CD14-positive monocyte (primary cell): ENCODE results near the gene ARFGAP1. TPM values are rescaled to one million over a fixed set of nuclear protein-coding genes. Genes with fewer than 3 reads are reported as not detected.
"Not testable (repeated sequence)": the region's sequence is repeated elsewhere in the genome, so short reads cannot be mapped to it uniquely, and the experiment has no call there.

ENCODE experiments used
- DNase-seq, 3 donors: peaks; one replicate each; pipeline ENCODE4 v3.0.0-alpha.2; 2011 to 2022
- H2AFZ ChIP-seq: 2 replicates; pipeline ENCODE4 v1.6.0; 2012; ENCODE audit warnings: mild to moderate bottlenecking, low read depth, low read length, inconsistent platforms; ENCODE audit not compliant: insufficient read depth, poor library complexity, severe bottlenecking
- H3K27ac ChIP-seq, 2 donors: 1 replicate in 1 of 2; 2 replicates in 1 of 2; pipeline ENCODE4 v1.5.1; 2012 to 2013; ENCODE audit warnings: low read length in 2 of 2, control low read depth in 1 of 2, inconsistent platforms in 1 of 2, low read depth in 1 of 2, mild to moderate bottlenecking in 1 of 2
- H3K27me3 ChIP-seq, 2 donors: one replicate each; pipeline versions ENCODE4 v1.6.0 to v1.6.1; 2011 to 2013; ENCODE audit warnings: low read length in 2 of 2; ENCODE audit not compliant: control insufficient read depth in 2 of 2, insufficient read depth in 2 of 2
- H3K36me3 ChIP-seq, 2 donors: replicated peaks in 1 of 2; 1 replicate in 1 of 2; 2 replicates in 1 of 2; pipeline versions ENCODE4 v1.5.1 to v1.6.1; 2012 to 2013; ENCODE audit warnings: low read length in 2 of 2, control low read depth in 1 of 2, inconsistent platforms in 1 of 2, mild to moderate bottlenecking in 1 of 2; ENCODE audit not compliant: insufficient read depth in 2 of 2, control insufficient read depth in 1 of 2
- H3K4me1 ChIP-seq, 2 donors: 1 replicate in 1 of 2; 2 replicates in 1 of 2; pipeline versions ENCODE4 v1.5.1 to v1.6.1; 2012 to 2013; ENCODE audit warnings: low read length in 2 of 2, control low read depth in 1 of 2, inconsistent platforms in 1 of 2, mild to moderate bottlenecking in 1 of 2, moderate library complexity in 1 of 2; ENCODE audit not compliant: insufficient read depth in 2 of 2, control insufficient read depth in 1 of 2
- H3K4me2 ChIP-seq: replicated peaks from 2 replicates; pipeline ENCODE3; 2012; ENCODE audit warnings: low read length, moderate library complexity, mild to moderate bottlenecking; ENCODE audit not compliant: poor library complexity, severe bottlenecking; ENCODE audit errors: extremely low read depth
- H3K4me3 ChIP-seq, 3 experiments: fragments of 200-600 bp in 1 of 3; sonication (generic) in 1 of 3; replicated peaks in 1 of 3; 1 replicate in 2 of 3; 2 replicates in 1 of 3; pipeline ENCODE4 v1.5.1; 2011 to 2013; ENCODE audit warnings: low read length in 3 of 3, mild to moderate bottlenecking in 3 of 3, control low read depth in 2 of 3, low read depth in 2 of 3, inconsistent platforms in 1 of 3, moderate library complexity in 1 of 3
- H3K79me2 ChIP-seq: 2 replicates; pipeline ENCODE4 v1.6.0; 2012; ENCODE audit warnings: mild to moderate bottlenecking, control low read depth, inconsistent platforms, low read length, moderate library complexity; ENCODE audit not compliant: insufficient read depth
- H3K9ac ChIP-seq: 2 replicates; pipeline ENCODE4 v1.6.0; 2017; ENCODE audit warnings: low read length, mild to moderate bottlenecking; ENCODE audit not compliant: insufficient read depth, poor library complexity, severe bottlenecking
- H3K9me3 ChIP-seq, 2 donors: replicated peaks in 1 of 2; 1 replicate in 1 of 2; 2 replicates in 1 of 2; pipeline versions ENCODE4 v1.5.1 to v1.6.1; 2012 to 2013; ENCODE audit warnings: low read length in 2 of 2, control low read depth in 1 of 2; ENCODE audit not compliant: control insufficient read depth in 1 of 2, insufficient read depth in 1 of 2
- H4K20me1 ChIP-seq: 2 replicates; pipeline ENCODE4 v1.6.0; 2012; ENCODE audit warnings: mild to moderate bottlenecking, low read length, control low read depth, moderate library complexity; ENCODE audit not compliant: insufficient read depth
- H3K27ac Mint-ChIP-seq, 7 donors: one replicate each; pipeline ENCODE4 v1.8.0; 2020; ENCODE audit warnings: mild to moderate bottlenecking in 7 of 7, mixed read lengths in 7 of 7, moderate library complexity in 6 of 7, inconsistent platforms in 2 of 7
- H3K27me3 Mint-ChIP-seq, 3 donors: one replicate each; pipeline ENCODE4 v1.8.0; 2021 to 2022; ENCODE audit warnings: low read depth in 3 of 3, mild to moderate bottlenecking in 3 of 3, mixed read lengths in 3 of 3, moderate library complexity in 3 of 3, inconsistent platforms in 1 of 3
- H3K36me3 Mint-ChIP-seq, 2 donors: one replicate each; pipeline ENCODE4 v1.8.0; 2020; ENCODE audit warnings: mixed read lengths in 2 of 2, inconsistent platforms in 1 of 2, mild to moderate bottlenecking in 1 of 2
- H3K4me1 Mint-ChIP-seq: one replicate; pipeline ENCODE4 v1.8.0; 2020; ENCODE audit warnings: mild to moderate bottlenecking, mixed read lengths
- H3K4me3 Mint-ChIP-seq, 2 donors: one replicate each; pipeline ENCODE4 v1.8.0; 2020; ENCODE audit warnings: mild to moderate bottlenecking in 2 of 2, mixed read lengths in 2 of 2, moderate library complexity in 1 of 2
- H3K9me3 Mint-ChIP-seq, 7 donors: one replicate each; pipeline ENCODE4 v1.8.0; 2020 to 2022; ENCODE audit warnings: mixed read lengths in 7 of 7, mild to moderate bottlenecking in 6 of 7, moderate library complexity in 6 of 7, inconsistent platforms in 2 of 7
- CTCF ChIP-seq: fragments of 200-600 bp; IDR thresholded peaks from one replicate; pipeline ENCODE4 v1.8.0; 2022; ENCODE audit warnings: antibody characterized with exemption, mild to moderate bottlenecking
- whole genome bisulfite sequencing: methylation state at CpG from one replicate; pipeline ENCODE4 v1.1.5; 2013; ENCODE audit warnings: missing lambda C conversion rate; ENCODE audit not compliant: insufficient coverage; 5-methylcytosine and 5-hydroxymethylcytosine counted together
- intact Hi-C, 2 donors: fragments of 100-400 bp; cut with micrococcal nuclease; formaldehyde crosslinking; loops; one replicate each; pipeline versions ENCODE4 v1.15.0 to v1.15.1; 2023
- polyA plus RNA-seq, 3 donors: library from polyadenylated mRNA; depleted of rRNA in 1 of 3; unstranded in 2 of 3; stranded (reverse) in 1 of 3; fragments of 300-500 nt in 2 of 3; fragments of >200 nt in 1 of 3; fragmentation: Illumina TruSeq in 2 of 3; gene quantifications; 1 replicate in 2 of 3; 2 replicates in 1 of 3; pipeline ENCODE4 v1.2.3, GENCODE V29; 2012 to 2021

Gene ARFGAP1
- polyA plus RNA-seq, 3 donors = 11.2 to 99.8 (median 14.1) TPM

GRCh38 chr20:63249891-63250290 lies 22.7 kb upstream of the ARFGAP1 start:
- Histone ChIP-seq H3K4me2 (no peak overlapping the region), H3K36me3 (no peaks in the 10 kb centered on the region), H2AFZ (no peak overlapping the region), H3K4me1 (no peaks in the 10 kb centered on the region), H3K9me3 (peaks cover 0 to 9% of the 10 kb centered on the region in 2 donors), H3K27me3 (peaks cover 11 to 43% of the 10 kb centered on the region in 2 donors), H3K4me3 (no peak overlapping the region), H3K9ac (no peak overlapping the region), H4K20me1 (no peaks in the 10 kb centered on the region), H3K27ac (no peak overlapping the region), H3K79me2 (no peaks in the 10 kb centered on the region)
- H3K36me3 Mint-ChIP-seq = no peaks in the 10 kb centered on the region
- no peak for DNase-seq
- TF ChIP-seq CTCF = no peak
- no peaks in the 10 kb centered on the region for H3K4me1 Mint-ChIP-seq
- no peak overlapping the region for H3K27ac Mint-ChIP-seq
- intact Hi-C loops = no loop called here
- no peak overlapping the region for H3K4me3 Mint-ChIP-seq
- peaks cover 47 to 74% (median 48%) of the 10 kb centered on the region in 3 donors for H3K27me3 Mint-ChIP-seq
- peaks cover 0 to 14% (median 1%) of the 10 kb centered on the region in 7 donors for H3K9me3 Mint-ChIP-seq
- WGBS = 95% methylated on average over 15 of the region's 15 CpGs

- peaks cover 55 to 80% (median 56%) of the 10 kb centered on the region in 3 donors for H3K27me3 Mint-ChIP-seq
- not testable (repeated sequence) for H3K4me3 Mint-ChIP-seq
- H3K27me3 ChIP-seq = peaks cover 17 to 54% of the 10 kb centered on the region in 2 donors
Measured at GRCh38 chr20:63251350-63251749, 21.3 kb upstream of the ARFGAP1 start.

More at GRCh38 chr20:63251350-63251749, 21.3 kb upstream of the ARFGAP1 start:
- intact Hi-C loops, H3K27ac Mint-ChIP-seq, DNase-seq, H3K9ac ChIP-seq, H3K4me3 ChIP-seq, H3K4me2 ChIP-seq, H3K4me1 Mint-ChIP-seq, H3K4me1 ChIP-seq, H3K36me3 ChIP-seq, H3K36me3 Mint-ChIP-seq, H3K79me2 ChIP-seq, H4K20me1 ChIP-seq, H3K27ac ChIP-seq, H2AFZ ChIP-seq: not testable (repeated sequence)
- peaks cover 0 to 16% (median 0%) of the 10 kb centered on the region in 7 donors for H3K9me3 Mint-ChIP-seq
- peaks cover 0 to 11% of the 10 kb centered on the region in 2 donors for H3K9me3 ChIP-seq
- 9% methylated on average over 8 of the region's 14 CpGs for WGBS
